GM12878 (cell line): Measurements from ENCODE around the gene STIL. TPM values are rescaled to one million over a fixed set of nuclear protein-coding genes. Genes with fewer than 3 reads are reported as not detected.

Source experiments
- BCL11A ChIP-seq: IDR thresholded peaks from 2 replicates; pipeline ENCODE4 v1.6.1; 2011; ENCODE audit warnings: low read depth, low read length
- BRCA1 ChIP-seq: IDR thresholded peaks from 2 replicates; pipeline ENCODE4 v1.6.1; 2011; ENCODE audit warnings: low read depth, low read length, improper control_type of control experiment
- GABPA ChIP-seq: IDR thresholded peaks from 2 replicates; pipeline ENCODE4 v1.6.1; 2014; ENCODE audit warnings: antibody characterized with exemption, low read depth, mild to moderate bottlenecking, inconsistent platforms
- HDGF ChIP-seq: fragments of 450-650 bp; IDR thresholded peaks from 2 replicates; pipeline ENCODE4 v1.6.1; 2016; ENCODE audit warnings: antibody characterized with exemption
- KLF5 ChIP-seq: fragments of 450-650 bp; IDR thresholded peaks from 2 replicates; pipeline ENCODE4 v1.6.1; 2014; ENCODE audit warnings: mild to moderate bottlenecking; ENCODE audit not compliant: partially characterized antibody
- MEF2B ChIP-seq: fragments of 450-650 bp; IDR thresholded peaks from 2 replicates; pipeline ENCODE4 v1.6.1; 2018; ENCODE audit warnings: mild to moderate bottlenecking, moderate library complexity; ENCODE audit not compliant: partially characterized antibody, poor library complexity, severe bottlenecking
- NR2C2 ChIP-seq: IDR thresholded peaks from 2 replicates; pipeline ENCODE4 v1.6.1; 2011; ENCODE audit warnings: borderline replicate concordance, low read depth; ENCODE audit not compliant: control insufficient read depth, insufficient read length
- PAX5 ChIP-seq: IDR thresholded peaks from 2 replicates; pipeline ENCODE4 v1.6.1; 2011; ENCODE audit warnings: low read depth, low read length, borderline replicate concordance
- SRF ChIP-seq, 2 experiments: IDR thresholded peaks; 2 replicates each; pipeline ENCODE4 v1.6.1; 2011; ENCODE audit warnings: low read depth in 2 of 2, low read length in 2 of 2, mild to moderate bottlenecking in 1 of 2, moderate library complexity in 1 of 2
- ZZZ3 ChIP-seq: IDR thresholded peaks from 2 replicates; pipeline ENCODE4 v1.6.1; 2011; ENCODE audit warnings: low read depth; ENCODE audit not compliant: control insufficient read depth, insufficient read length
- polyA plus RNA-seq, 11 experiments: library from polyadenylated mRNA; depleted of rRNA in 4 of 11; unstranded in 6 of 11; stranded (reverse) in 5 of 11; fragments of >200 nt; fragmentation: Nextera tagmentation in 4 of 11; fragmentation: Illumina TruSeq in 1 of 11; extraction: Ambion mirVana in 4 of 11; extraction: Trizol in 1 of 11; gene quantifications; 1 replicate in 1 of 11; 2 replicates in 10 of 11; pipeline versions ENCODE4 v1.2.1 to v1.2.3, GENCODE V29; 2011 to 2016; ENCODE audit warnings: inconsistent platforms in 2 of 11, missing spikeins in 2 of 11, low read depth in 1 of 11
- total RNA-seq, 4 experiments: library from RNA; depleted of rRNA in 3 of 4; stranded (reverse); fragments of >200 nt in 3 of 4; fragmentation: Illumina TruSeq in 1 of 4; extraction: Trizol in 1 of 4; gene quantifications; 2 replicates each; pipeline versions ENCODE4 v1.2.1 to v1.2.3, GENCODE V29; 2013 to 2021
- TF ChIP-seq, protein P1 (sequence below): IDR thresholded peaks from 2 replicates; pipeline ENCODE4 v1.6.1; 2012; ENCODE audit warnings: mild to moderate bottlenecking, low read depth, low read length
- TF ChIP-seq, protein P2 (sequence below): fragments of 450-650 bp; IDR thresholded peaks from 2 replicates; pipeline ENCODE4 v1.6.1; 2016; ENCODE audit warnings: mild to moderate bottlenecking

Gene STIL
- total and polyA plus RNA-seq, 10 of the 15 experiments (the other 5 are each of a cell fraction or from before 2014, with no cell fraction given): 6.0 to 35.1 (median 26.5) TPM

DNA sequence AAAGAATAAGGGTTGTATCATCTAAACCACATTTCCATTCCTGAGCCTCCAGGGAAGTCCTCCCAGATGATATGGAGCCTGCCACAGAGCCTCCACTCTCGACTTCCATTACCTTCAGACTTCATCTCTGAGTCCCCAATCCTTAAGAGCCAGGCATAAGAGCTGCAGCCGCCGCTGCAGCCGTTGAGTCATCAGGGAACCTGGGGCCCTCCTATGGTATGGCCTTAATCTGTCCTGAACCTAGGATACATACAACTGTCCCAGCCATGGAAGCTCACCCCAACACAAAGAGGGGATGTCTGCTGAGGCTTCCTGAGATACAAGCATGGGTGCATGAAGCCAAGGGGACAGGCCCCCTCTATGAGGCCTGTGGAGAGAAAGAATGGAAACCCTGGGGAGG lies 98.2 kb downstream of the STIL start (continued):
- TF ChIP-seq NR2C2: no peak
- TF ChIP-seq KLF5: no peak
- no peak for TF ChIP-seq SRF (IDR thresholded peaks at IDR 0.05; ENCODE audit: low read depth in 2 of 2, low read length in 2 of 2)
- TF ChIP-seq GABPA: no peak
- TF ChIP-seq BRCA1: no peak
- TF ChIP-seq, protein P1, sequence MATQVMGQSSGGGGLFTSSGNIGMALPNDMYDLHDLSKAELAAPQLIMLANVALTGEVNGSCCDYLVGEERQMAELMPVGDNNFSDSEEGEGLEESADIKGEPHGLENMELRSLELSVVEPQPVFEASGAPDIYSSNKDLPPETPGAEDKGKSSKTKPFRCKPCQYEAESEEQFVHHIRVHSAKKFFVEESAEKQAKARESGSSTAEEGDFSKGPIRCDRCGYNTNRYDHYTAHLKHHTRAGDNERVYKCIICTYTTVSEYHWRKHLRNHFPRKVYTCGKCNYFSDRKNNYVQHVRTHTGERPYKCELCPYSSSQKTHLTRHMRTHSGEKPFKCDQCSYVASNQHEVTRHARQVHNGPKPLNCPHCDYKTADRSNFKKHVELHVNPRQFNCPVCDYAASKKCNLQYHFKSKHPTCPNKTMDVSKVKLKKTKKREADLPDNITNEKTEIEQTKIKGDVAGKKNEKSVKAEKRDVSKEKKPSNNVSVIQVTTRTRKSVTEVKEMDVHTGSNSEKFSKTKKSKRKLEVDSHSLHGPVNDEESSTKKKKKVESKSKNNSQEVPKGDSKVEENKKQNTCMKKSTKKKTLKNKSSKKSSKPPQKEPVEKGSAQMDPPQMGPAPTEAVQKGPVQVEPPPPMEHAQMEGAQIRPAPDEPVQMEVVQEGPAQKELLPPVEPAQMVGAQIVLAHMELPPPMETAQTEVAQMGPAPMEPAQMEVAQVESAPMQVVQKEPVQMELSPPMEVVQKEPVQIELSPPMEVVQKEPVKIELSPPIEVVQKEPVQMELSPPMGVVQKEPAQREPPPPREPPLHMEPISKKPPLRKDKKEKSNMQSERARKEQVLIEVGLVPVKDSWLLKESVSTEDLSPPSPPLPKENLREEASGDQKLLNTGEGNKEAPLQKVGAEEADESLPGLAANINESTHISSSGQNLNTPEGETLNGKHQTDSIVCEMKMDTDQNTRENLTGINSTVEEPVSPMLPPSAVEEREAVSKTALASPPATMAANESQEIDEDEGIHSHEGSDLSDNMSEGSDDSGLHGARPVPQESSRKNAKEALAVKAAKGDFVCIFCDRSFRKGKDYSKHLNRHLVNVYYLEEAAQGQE: no peak
- TF ChIP-seq PAX5: no peak
- no peak for TF ChIP-seq ZZZ3
- TF ChIP-seq BCL11A: no peak
- TF ChIP-seq HDGF: no peak
- no peak for TF ChIP-seq MEF2B
- TF ChIP-seq, protein P2, sequence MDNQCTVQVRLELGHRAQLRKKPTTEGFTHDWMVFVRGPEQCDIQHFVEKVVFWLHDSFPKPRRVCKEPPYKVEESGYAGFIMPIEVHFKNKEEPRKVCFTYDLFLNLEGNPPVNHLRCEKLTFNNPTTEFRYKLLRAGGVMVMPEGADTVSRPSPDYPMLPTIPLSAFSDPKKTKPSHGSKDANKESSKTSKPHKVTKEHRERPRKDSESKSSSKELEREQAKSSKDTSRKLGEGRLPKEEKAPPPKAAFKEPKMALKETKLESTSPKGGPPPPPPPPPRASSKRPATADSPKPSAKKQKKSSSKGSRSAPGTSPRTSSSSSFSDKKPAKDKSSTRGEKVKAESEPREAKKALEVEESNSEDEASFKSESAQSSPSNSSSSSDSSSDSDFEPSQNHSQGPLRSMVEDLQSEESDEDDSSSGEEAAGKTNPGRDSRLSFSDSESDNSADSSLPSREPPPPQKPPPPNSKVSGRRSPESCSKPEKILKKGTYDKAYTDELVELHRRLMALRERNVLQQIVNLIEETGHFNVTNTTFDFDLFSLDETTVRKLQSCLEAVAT: no peak
